Activated T-cell treated with anti-CD3 and anti-CD28 coated beads, Interleukin-2, amount 50 U/mL, for 1 hour (primary cell): ENCODE results near the gene C2CD4C.
"Not testable (repeated sequence)": the region's sequence is repeated elsewhere in the genome, so short reads cannot be mapped to it uniquely, and the experiment has no call there.

Experiments
- DNase-seq: peaks from one replicate; pipeline ENCODE4 v3.0.0-alpha.2; 2020

The C2CD4C gene

DNA sequence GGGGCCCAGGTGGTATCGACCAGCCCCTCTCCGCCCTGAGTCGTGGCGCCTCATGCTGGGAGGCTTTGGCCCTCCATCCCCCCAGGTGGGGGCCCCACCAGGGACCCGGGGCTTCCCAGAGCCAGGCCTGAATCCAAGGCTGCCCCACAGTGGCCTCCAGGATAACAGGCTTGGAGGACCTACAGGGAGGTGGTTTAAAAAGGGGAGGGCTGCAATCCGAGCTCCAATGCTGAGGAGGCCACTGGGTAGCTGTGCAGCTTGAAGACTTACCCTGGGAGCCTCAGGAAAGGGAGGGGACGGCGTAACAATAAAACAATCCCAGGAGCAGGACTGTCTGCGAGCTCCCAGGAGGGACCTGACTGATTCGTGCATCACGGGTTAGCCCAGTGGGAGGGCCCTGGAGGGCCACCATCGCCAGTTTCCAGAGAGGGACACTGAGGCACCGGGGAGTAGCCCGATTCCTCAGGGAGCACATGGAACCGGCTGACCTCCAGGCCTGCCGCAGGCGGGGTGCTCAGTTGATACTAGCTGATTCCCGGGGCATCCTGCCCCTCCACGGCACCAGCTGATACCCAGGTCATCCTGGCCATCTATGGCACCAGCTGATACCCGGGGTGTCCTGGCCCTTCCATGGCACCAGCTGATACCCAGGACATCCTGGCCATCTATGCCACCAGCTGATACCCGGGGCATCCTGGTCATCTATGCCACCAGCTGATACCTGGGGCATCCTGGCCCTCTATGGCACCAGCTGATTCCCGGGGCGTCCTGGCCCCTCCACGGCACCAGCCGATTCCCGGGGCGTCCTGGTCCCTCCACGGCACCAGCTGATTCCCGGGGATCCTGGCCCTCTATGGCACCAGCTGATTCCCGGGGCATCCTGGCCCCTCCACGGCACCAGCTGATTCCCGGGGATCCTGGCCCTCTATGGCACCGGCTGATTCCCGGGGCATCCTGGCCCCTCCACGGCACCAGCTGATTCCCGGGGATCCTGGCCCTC, 3.7 kb upstream of the C2CD4C start:
- no peak for DNase-seq

DNA sequence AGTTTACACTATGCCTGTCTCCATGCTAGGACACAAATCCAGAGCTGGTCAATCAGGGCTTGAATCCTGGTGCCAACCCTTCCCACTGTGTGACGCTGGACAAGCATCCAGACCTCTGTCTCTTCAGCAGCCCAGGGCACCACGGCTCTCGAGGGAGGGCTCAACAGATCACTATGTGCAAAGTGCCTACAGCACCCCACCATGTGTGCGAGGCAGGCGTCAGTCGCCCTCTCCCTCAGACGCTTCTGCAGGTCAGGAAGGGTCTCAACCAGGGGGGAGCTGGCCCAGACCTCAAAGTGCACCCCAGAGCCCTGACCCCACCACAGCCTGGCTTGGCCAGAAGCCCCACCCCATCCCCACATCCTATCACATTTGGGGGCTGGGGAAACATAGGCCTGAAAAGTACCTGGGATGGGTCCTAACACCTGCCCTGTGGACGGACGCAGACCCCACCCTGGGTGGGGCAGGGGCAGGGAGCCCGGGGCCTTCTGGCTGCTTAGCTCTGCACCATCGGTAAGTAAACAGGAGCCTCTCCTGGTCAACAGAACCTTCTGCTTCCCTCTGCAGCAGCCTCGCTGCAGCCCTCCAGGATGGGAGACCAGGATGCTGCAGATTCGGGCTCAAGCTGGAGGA, 2.9 kb upstream of the C2CD4C start:
- DNase-seq = no peak

DNA sequence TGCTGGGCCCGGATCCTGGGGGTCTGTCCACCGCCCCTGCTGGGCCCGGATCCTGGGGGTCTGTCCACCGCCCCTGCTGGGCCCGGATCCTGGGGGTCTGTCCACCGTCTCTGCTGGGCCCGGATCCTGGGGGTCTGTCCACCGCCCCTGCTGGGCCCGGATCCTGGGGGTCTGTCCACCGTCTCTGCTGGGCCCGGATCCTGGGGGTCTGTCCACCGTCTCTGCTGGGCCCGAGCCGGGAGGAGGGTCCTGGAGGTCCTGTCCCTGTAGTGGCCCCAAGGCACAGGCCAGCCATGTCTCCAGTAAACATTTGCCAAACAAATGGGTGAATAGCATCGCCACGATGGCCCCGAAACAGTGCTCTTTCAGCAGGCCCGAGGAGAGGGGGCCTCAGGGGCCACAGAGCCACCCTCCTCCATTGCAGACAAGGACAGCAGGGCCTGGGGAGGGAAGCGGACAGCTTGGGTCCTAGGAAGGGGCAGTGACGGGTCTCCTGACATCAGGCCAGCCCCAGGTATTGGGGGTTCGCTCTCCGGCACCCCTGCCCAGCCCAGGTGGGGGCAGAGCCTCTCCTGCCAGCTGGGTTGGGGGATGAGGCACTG, 2.3 kb upstream of the C2CD4C start:
- not testable (repeated sequence) for DNase-seq

GRCh38 chr19:410243-410781, 1.4 kb upstream of the C2CD4C start:
- DNase-seq = no peak

- no peak for DNase-seq
These were observed 732 bp upstream of the C2CD4C start for GRCh38 chr19:409516-410242.

- DNase-seq = no peak
These were observed 476 bp downstream of the C2CD4C start for GRCh38 chr19:408441-408901.

DNA sequence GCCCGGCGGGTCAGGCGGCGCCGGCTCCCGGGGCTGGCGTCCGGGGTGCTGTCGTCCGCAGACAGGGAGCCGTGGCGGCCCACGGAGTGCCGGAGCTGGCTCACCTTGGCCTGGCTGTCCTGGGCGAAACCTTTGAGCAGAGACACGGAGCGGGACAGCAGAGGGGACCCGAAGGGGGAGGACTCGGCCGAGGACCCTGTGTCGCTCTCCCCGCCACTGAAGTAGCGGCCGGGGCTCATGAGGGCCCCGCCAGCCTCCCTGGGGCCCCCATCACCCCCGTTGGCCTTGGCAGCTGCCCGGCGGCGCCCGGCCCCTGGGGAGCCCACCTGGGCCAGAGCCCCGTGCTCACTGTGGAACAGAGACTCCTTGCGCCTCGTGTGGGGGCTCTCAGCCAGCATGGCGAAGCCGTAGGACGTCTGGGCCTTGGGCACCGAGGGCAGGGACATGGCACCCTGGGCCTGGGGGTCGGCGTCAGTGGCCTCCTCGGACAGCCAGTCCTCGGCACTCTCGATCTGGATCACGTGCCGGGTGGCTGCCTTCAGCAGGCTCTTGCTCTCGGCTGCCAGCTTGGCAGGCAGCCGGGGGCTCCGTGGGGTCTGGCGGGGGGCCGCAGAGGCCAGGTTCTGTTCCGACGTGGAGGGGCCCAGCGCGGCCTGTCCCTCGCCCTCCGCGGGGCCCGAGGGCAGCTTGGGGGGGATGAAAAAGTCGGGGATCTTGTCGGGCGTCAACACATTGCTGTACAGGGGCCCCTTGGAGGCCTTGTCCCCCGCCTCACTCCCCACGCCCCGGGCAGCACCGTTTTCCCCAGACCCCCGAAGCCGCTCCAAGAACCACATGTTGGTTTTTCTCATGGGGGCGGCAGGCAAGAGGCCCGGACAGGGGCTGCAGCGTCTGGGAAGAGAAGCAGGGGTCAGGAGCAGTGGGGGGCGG, 1.2 kb downstream of the C2CD4C start:
- no peak for DNase-seq

DNA sequence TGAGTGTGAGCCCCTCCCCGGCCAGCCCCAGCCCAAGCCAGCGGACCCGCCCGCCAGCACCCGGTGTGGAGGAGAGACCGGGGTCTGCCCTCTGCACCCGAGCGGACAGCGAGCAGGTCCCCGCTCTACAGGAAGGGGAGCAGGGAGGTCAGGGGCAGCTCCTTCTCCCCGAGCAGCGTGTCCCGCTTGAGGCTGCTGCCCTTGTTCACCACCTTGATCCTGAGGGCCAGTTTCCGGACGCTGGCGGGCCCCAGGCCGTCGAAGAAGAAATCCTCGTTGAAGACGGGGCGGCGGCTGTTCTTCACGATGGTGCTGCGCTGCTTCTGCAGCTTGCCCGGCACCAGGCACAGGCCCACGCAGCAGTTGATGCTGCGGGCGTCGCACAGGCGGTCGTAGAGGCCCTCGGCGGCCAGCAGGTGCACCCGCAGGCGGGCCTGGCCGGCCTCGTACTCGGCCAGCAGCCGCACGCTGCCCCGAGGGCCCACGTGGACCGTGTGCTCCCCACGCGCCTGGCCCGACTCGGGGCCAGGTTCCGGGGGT, 1.9 kb downstream of the C2CD4C start:
- no peak for DNase-seq

DNA sequence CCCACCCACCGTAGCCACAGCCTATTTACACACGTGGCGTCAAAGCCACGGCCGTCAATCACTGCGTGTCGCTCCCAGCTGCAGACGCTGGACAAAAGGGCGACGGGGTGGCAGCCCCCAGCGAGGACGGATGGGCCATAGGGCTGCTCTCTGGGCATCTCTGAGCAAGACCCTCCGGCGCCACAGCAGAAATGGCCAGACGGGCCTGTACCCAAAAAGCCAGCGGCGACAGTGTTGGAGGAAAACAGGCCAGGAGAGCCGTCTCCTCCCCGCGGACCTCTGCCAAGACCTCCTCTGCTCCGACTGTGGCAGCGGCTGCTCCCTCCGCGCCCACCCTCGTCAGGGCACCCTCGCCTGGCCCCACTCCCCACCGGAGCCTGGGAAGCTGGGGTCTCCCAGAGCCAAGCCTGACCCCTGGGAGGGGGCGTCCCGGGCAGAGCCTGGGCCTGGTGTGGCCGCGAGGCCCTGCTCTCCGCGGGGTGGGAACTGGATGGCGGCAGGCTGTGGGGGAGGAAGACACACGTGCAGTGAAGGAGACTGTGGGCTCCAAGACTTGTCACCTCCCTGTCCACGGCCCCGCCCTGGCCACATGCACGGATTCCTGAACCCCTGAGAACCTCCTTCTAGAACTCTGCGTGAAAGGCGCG, 2.7 kb downstream of the C2CD4C start:
- no peak for DNase-seq

DNA sequence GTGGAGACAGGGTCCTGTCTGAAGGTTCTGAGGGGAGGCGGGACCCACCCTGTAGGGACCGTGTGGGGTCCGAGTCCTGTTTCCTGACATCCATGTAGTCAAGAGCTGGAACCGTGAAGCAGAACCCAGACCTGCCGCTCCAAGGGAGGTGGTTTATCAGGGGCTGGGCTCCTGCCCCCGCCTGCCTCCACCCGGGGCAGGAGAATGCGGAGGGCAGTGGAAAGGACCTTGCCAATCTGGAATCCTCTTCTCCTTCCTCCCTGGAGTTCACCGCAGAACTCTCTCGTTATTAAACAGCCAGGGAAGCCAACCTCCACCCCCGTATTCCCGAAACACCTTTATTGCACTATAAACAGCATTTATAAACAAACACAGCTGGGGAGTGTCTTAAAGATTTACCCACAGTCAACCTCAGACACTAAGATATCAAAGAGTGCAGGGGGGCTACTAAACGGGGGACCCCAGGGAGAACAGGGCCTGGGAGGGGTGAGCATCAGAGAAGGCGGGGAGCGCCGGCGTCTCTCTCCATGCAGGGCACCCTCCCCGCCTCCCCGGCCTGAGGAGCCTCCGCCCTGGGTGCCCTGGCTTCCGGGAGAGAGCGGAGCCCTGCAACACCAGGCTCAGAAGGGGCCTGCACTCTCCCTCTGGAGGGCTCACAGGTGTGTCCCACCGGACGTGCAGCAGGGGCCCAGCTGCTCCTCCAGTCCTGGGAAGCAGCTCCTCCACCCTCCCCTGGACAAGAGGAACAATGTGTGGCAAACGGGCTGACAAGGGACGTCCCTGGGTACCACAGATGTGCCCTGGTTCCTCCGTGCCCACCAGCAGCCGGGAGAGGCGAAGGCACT, 3.6 kb downstream of the C2CD4C start:
- no peak for DNase-seq

- no peak for DNase-seq
These were observed 5.5 kb downstream of the C2CD4C start for GRCh38 chr19:403221-404027.

DNA sequence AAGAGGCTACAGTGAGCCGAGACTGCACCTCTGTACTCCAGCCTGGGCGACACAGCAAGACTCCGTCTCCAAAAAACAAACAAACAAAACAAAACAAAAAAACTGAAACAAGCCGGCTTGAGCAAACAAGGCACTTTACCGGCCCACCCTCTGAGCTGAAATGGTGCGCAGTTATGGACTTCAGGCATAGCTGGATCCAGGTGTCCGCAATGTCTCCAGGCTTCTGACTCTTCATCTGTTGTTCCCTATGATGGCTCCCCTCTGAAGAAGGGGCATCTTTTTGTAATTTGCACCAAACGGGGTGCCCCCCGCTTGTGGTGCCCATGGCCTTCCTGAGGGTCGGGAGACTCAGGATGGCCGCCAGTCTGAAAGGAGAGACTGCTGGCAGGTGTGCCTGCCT, 6.2 kb downstream of the C2CD4C start:
- DNase-seq = no peak

DNA sequence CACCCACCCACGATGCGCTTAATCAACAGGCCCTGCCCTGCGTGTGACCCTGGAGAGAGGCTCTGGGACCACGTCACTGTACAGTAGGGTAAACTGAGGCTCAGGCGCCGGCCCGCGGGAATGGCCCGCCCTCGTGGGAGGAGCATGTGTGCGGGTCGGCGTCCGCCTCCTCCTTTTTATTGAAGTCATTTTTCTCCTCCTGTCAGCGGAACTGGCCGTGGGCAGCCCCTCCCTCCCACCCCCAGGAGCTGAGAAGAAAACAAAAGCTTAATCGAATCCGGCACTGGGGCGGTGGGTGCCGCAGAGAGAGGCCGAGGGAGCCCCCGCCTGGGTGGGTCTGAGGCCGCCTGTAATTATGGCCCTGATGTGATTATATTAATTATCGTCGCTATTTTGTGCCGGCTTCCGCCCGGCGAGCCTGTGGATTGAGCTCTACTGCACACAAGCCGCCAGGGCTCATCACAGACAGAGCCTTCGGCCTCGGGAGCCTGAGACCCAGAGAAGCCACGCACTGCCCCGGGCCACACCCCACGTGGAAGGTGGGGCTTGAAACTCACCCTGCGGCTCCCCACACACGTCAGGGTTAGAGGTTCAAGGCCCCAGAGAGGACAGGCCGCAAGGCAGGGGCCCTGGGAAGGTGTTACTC, 7.0 kb downstream of the C2CD4C start:
- no peak for DNase-seq

GRCh38 chr19:400976-401865, 7.7 kb downstream of the C2CD4C start:
- DNase-seq = no peak

- no peak for DNase-seq
These were observed 9.6 kb downstream of the C2CD4C start for GRCh38 chr19:399370-399769.

DNA sequence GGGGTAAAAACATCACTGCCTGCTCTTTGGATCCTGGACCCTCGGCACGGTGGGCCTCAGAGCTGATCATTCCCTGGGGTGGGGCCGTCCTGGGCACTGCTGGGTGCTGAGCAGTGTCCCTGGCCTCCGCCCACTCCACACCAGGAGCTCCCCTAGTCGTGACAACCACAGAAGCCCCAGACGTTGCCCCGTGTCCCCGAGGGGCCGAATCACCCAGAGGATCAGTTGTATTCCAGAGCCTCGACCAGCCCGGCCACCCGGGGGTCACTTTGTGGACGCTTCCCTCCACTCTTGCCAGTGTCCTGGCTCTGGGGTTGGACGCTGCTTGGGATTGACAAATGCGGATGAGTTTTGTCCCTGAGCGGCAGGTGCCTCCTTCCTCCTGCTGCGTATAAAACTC, 10.2 kb downstream of the C2CD4C start:
- DNase-seq = no peak
